ENCODE data around the gene CUL3. TPM values are rescaled to one million over a fixed set of nuclear protein-coding genes. Genes with fewer than 3 reads are reported as not detected.

Gene CUL3
- total RNA-seq, 1 experiment from 2014 or later, result 140 TPM

GRCh38 chr2:224576088-224576715 is 9.0 kb downstream of the CUL3 start:
- no peaks in the 10 kb centered on the region for H3K27me3 ChIP-seq (replicated peaks; ENCODE audit: insufficient read depth, low read depth, low read length, poor library complexity)
- intact Hi-C loops (cut with micrococcal nuclease; ENCODE audit: unreplicated experiment), result loop anchor here (5.0 kb wide), 1 partner anchor 59 kb away; no protein-coding TSS in a partner anchor
- H3K27ac ChIP-seq (ENCODE audit: low read depth, low read length, poor library complexity, severe bottlenecking), result no peak overlapping the region
- no peak for TF ChIP-seq EZH2 (IDR thresholded peaks at IDR 0.05; ENCODE audit: borderline replicate concordance, low read depth, low read length, poor library complexity, severe bottlenecking)
- no peak for TF ChIP-seq CTCF (conservative IDR thresholded peaks at IDR 0.05; ENCODE audit: low read depth, low read length)
- no peak overlapping the region for H3K4me3 ChIP-seq (ENCODE audit: low read depth, low read length, poor library complexity, severe bottlenecking)
- peaks cover 66% of the 10 kb centered on the region for H3K4me1 ChIP-seq (ENCODE audit: insufficient read depth, low read length, poor library complexity, severe bottlenecking)
- DNase-seq (ENCODE audit: low spot score), result no peak
- ChIA-PET CTCF (no interaction called here), POLR2A (ENCODE audit: low non-redundant PET) (no interaction called here)
- H3K9me3 ChIP-seq (ENCODE audit: low read depth, low read length, poor library complexity, severe bottlenecking), result no peaks in the 10 kb centered on the region
- H3K36me3 ChIP-seq (ENCODE audit: insufficient read depth, low read length, poor library complexity, severe bottlenecking), result no peaks in the 10 kb centered on the region
- BruUV-seq (replicated peaks), result no TSS peak

GRCh38 chr2:224574423-224575084 is 10.6 kb downstream of the CUL3 start:
- intact Hi-C loops (cut with micrococcal nuclease; ENCODE audit: unreplicated experiment), result loop anchor here (5.0 kb wide), 1 partner anchor 57 kb away; no protein-coding TSS in a partner anchor
- ChIA-PET POLR2A (ENCODE audit: low non-redundant PET) (interaction anchor here (1.0 kb wide), 1 partner anchor 11 kb away, joined by 3 read pairs; the partner anchor contains the start of gene CUL3), CTCF (no interaction called here)
- no peaks in the 10 kb centered on the region for H3K36me3 ChIP-seq (ENCODE audit: insufficient read depth, low read length, poor library complexity, severe bottlenecking)
- H3K4me1 ChIP-seq (ENCODE audit: insufficient read depth, low read length, poor library complexity, severe bottlenecking), result peaks cover 75% of the 10 kb centered on the region
- BruUV-seq (replicated peaks), result no TSS peak
- no peaks in the 10 kb centered on the region for H3K9me3 ChIP-seq (ENCODE audit: low read depth, low read length, poor library complexity, severe bottlenecking)
- H3K4me3 ChIP-seq (ENCODE audit: low read depth, low read length, poor library complexity, severe bottlenecking), result no peak overlapping the region
- TF ChIP-seq CTCF (conservative IDR thresholded peaks at IDR 0.05; ENCODE audit: low read depth, low read length), result no peak
- DNase-seq (ENCODE audit: low spot score), result no peak
- H3K27ac ChIP-seq (ENCODE audit: low read depth, low read length, poor library complexity, severe bottlenecking), result peak overlapping the region; percentile 39
- no peaks in the 10 kb centered on the region for H3K27me3 ChIP-seq (replicated peaks; ENCODE audit: insufficient read depth, low read depth, low read length, poor library complexity)

- no TSS peak for BruUV-seq (replicated peaks)
- CTCF ChIA-PET, result no interaction called here
- no peak overlapping the region for H3K27ac ChIP-seq (ENCODE audit: low read depth, low read length, poor library complexity, severe bottlenecking)
- DNase-seq (ENCODE audit: low spot score), result no peak
- TF ChIP-seq EZH2 (IDR thresholded peaks at IDR 0.05; ENCODE audit: borderline replicate concordance, low read depth, low read length, poor library complexity, severe bottlenecking) (no peak), CTCF (conservative IDR thresholded peaks at IDR 0.05; ENCODE audit: low read depth, low read length) (no peak)
- POLR2A ChIA-PET (ENCODE audit: low non-redundant PET), result no interaction called here
- no peaks in the 10 kb centered on the region for H3K36me3 ChIP-seq (ENCODE audit: insufficient read depth, low read length, poor library complexity, severe bottlenecking)
- intact Hi-C loops (cut with micrococcal nuclease; ENCODE audit: unreplicated experiment), result no loop called here
- no peak overlapping the region for H3K4me3 ChIP-seq (ENCODE audit: low read depth, low read length, poor library complexity, severe bottlenecking)
- no peaks in the 10 kb centered on the region for H3K9me3 ChIP-seq (ENCODE audit: low read depth, low read length, poor library complexity, severe bottlenecking)
- H3K27me3 ChIP-seq (replicated peaks; ENCODE audit: insufficient read depth, low read depth, low read length, poor library complexity), result no peaks in the 10 kb centered on the region
- peaks cover 71% of the 10 kb centered on the region for H3K4me1 ChIP-seq (ENCODE audit: insufficient read depth, low read length, poor library complexity, severe bottlenecking)
These were observed 11.4 kb downstream of the CUL3 start for GRCh38 chr2:224573724-224574123.

Data from A673 (cell line).